Kidney epithelial cell (primary cell): ENCODE measurements around the gene EEF1A2. TPM values are rescaled to one million over a fixed set of nuclear protein-coding genes. Genes with fewer than 3 reads are reported as not detected.

Source experiments
- DNase-seq: peaks from one replicate; pipeline ENCODE4 v3.0.0-alpha.2; 2010; ENCODE audit warnings: low read depth
- H3K27me3 ChIP-seq: 2 replicates; pipeline ENCODE4 v1.6.0; 2011; ENCODE audit warnings: low read length; ENCODE audit not compliant: control insufficient read depth, insufficient read depth
- H3K36me3 ChIP-seq: 2 replicates; pipeline ENCODE4 v1.5.1; 2011; ENCODE audit warnings: low read length; ENCODE audit not compliant: control insufficient read depth, insufficient read depth
- H3K4me3 ChIP-seq: 2 replicates; pipeline ENCODE4 v1.5.1; 2011; ENCODE audit warnings: low read depth, mild to moderate bottlenecking, control low read depth, low read length
- total RNA-seq: library from RNA; depleted of rRNA; stranded (reverse); fragments of >200 nt; gene quantifications from 2 replicates; pipeline ENCODE4 v1.2.3, GENCODE V29; 2015
- TF ChIP-seq, protein P1 (sequence below): IDR thresholded peaks from 2 replicates; pipeline ENCODE4 v1.5.1; 2011; ENCODE audit warnings: mild to moderate bottlenecking, moderate library complexity, low read length, control low read depth, inconsistent platforms; ENCODE audit not compliant: insufficient read depth, poor library complexity, severe bottlenecking

Gene EEF1A2
- total RNA-seq, 1 donor from 2014 or later: 18.0 TPM

DNA sequence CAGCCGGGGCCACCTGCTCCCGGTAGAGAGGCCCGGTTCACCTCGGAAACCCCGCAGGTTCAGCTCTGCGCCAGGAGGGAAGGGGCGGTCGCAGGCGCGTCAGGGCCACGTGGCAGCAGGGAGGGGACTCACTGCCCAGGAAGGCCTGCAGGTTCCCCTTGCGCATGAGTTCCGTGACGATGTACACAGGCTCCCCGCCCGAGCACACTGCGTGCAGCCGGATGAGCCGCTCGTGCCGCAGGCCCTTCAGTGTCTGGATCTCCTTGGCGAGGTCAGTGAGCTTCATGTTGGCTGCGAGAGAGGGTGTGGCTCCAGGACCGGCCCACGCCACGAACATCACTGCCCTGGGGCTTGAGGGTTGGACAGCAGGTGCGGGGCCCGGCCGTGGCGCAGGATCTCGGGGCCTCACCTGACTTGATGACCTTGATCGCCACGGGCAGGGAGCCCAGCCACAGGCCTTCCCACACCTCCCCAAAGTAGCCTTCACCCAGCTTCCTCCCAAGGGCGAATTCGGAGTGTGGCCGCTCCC, 43.2 kb upstream of the EEF1A2 start:
- H3K4me3 ChIP-seq: no peak overlapping the region
- TF ChIP-seq, protein P1, sequence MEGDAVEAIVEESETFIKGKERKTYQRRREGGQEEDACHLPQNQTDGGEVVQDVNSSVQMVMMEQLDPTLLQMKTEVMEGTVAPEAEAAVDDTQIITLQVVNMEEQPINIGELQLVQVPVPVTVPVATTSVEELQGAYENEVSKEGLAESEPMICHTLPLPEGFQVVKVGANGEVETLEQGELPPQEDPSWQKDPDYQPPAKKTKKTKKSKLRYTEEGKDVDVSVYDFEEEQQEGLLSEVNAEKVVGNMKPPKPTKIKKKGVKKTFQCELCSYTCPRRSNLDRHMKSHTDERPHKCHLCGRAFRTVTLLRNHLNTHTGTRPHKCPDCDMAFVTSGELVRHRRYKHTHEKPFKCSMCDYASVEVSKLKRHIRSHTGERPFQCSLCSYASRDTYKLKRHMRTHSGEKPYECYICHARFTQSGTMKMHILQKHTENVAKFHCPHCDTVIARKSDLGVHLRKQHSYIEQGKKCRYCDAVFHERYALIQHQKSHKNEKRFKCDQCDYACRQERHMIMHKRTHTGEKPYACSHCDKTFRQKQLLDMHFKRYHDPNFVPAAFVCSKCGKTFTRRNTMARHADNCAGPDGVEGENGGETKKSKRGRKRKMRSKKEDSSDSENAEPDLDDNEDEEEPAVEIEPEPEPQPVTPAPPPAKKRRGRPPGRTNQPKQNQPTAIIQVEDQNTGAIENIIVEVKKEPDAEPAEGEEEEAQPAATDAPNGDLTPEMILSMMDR: no peak
- no peaks in the 10 kb centered on the region for H3K36me3 ChIP-seq
- no peak for DNase-seq
- peaks cover 14% of the 10 kb centered on the region for H3K27me3 ChIP-seq

- TF ChIP-seq, protein P1: no peak
- Histone ChIP-seq H3K27me3 (peaks cover 10% of the 10 kb centered on the region), H3K36me3 (no peaks in the 10 kb centered on the region), H3K4me3 (no peak overlapping the region)
- DNase-seq: no peak
Observed at GRCh38 chr20:63541371-63541770, 42.5 kb upstream of the EEF1A2 start.

DNA sequence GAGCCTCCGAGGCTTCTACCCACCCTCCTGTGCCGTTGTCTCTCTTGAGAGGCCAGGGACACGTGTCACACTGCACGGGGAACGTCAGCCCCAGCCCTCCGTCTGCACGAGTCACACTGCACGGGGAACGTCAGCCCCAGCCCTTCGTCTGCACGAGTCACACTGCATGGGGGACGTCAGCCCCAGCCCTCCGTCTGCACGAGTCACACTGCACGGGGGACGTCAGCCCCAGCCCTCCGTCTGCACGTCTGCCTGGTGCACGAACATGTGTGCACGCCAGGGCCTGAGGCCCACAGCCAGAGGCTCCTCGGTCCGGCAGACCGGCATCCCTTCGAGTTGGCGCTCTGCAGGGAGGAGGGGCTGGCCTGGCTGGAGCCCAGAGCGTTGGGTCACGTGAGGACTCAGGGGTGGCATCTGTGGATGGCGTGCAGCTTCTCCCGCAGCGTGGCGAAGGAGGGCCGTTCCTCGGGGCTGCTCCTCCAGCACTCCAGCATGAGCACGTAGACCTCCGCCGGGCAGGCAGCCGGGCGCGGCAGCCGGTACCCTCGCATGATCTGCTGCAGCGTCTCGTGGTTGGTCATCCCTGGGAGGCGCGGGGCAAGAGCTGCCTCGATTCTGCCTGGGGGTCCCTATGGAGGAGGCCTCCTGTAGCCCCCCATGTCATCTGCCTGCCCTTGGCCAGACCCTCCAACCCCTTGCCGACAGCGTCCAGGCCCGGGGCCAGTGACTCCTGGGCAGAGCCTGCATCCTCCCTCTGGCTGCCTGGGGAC, 41.7 kb upstream of the EEF1A2 start:
- H3K36me3 ChIP-seq: no peaks in the 10 kb centered on the region
- no peak for DNase-seq

GRCh38 chr20:63539441-63540370, 40.8 kb upstream of the EEF1A2 start:
- no peak overlapping the region for H3K4me3 ChIP-seq
- peaks cover 13% of the 10 kb centered on the region for H3K27me3 ChIP-seq
- TF ChIP-seq, protein P1: no peak

More for the DNA sequence above, 41.7 kb upstream of the EEF1A2 start:
- TF ChIP-seq, protein P1: no peak
- H3K27me3 ChIP-seq: peaks cover 8% of the 10 kb centered on the region
- no peak overlapping the region for H3K4me3 ChIP-seq

GRCh38 chr20:63539092-63539430, 40.2 kb upstream of the EEF1A2 start:
- no peaks in the 10 kb centered on the region for H3K36me3 ChIP-seq
- peaks cover 19% of the 10 kb centered on the region for H3K27me3 ChIP-seq
- TF ChIP-seq, protein P1: no peak
- no peak for DNase-seq
- no peak overlapping the region for H3K4me3 ChIP-seq

More at GRCh38 chr20:63539441-63540370, 40.8 kb upstream of the EEF1A2 start:
- no peak for DNase-seq
- no peaks in the 10 kb centered on the region for H3K36me3 ChIP-seq
